Transverse colon (tissue), 3 donors: ENCODE results near the gene GCFC2.
"Not testable (repeated sequence)": the region's sequence is repeated elsewhere in the genome, so short reads cannot be mapped to it uniquely, and the experiment has no call there.

Source experiments
- CTCF ChIP-seq, 5 experiments: fragments of 200-600 bp in 3 of 5; fragments of 450-650 bp in 2 of 5; sonication (generic) in 3 of 5; IDR thresholded peaks; 1 replicate in 2 of 5; 2 replicates in 3 of 5; pipeline ENCODE4 v1.5.1; 2016 to 2017; ENCODE audit warnings: antibody characterized with exemption in 5 of 5, inconsistent platforms in 3 of 5, mild to moderate bottlenecking in 2 of 5, moderate library complexity in 1 of 5
- POLR2A ChIP-seq: fragments of 450-650 bp; IDR thresholded peaks from one replicate; pipeline ENCODE4 v1.6.1; 2016; ENCODE audit warnings: antibody characterized with exemption, mild to moderate bottlenecking, moderate library complexity

DNA sequence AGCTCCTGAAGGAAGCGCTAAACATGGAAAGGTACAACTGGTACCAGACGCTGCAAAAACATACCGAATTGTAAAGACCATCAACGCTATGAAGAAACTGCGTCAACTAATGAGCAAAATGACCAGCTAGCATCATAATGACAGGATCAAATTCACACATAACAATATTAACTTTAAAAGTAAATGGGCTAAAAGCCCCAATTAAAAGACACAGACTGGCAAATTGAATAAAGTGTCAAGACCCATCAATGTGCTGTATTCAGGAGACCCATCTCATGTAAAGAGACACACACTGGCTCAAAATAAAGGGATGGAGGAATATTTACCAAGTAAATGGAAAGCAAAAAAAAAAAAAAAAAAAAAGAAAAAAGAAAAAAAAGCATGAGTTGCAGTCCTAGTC is 27.3 kb downstream of the GCFC2 start:
- not testable (repeated sequence) for TF ChIP-seq POLR2A; CTCF (IDR thresholded peaks at IDR 0.05)
